Keratinocyte (primary cell): ENCODE measurements around the gene MYOD1. TPM values are rescaled to one million over a fixed set of nuclear protein-coding genes. Genes with fewer than 3 reads are reported as not detected.

Source experiments
- DNase-seq: peaks from one replicate; pipeline ENCODE4 v3.0.0-alpha.2; 2011; ENCODE audit warnings: low read depth, missing footprints, low spot score
- FAIRE-seq: peaks from 2 replicates; lab custom pipeline; 2011; peaks lifted over from hg19 to GRCh38; lab: Jason Lieb, UNC
- H2AFZ ChIP-seq: 2 replicates; pipeline ENCODE4 v1.6.0; 2012; ENCODE audit warnings: low read length, control low read depth, inconsistent platforms; ENCODE audit not compliant: control insufficient read depth
- H3K27ac ChIP-seq: 2 replicates; pipeline ENCODE4 v1.5.1; 2011; ENCODE audit warnings: low read length; ENCODE audit not compliant: control insufficient read depth, insufficient read depth
- H3K27me3 ChIP-seq: 3 replicates; pipeline ENCODE4 v1.6.0; 2011; ENCODE audit warnings: low read length; ENCODE audit not compliant: control insufficient read depth, insufficient read depth; ENCODE audit errors: extremely low read depth
- H3K36me3 ChIP-seq, 2 experiments: 2 replicates in 1 of 2; 3 replicates in 1 of 2; pipeline ENCODE4 v1.5.1; 2011; ENCODE audit warnings: low read length in 2 of 2, mild to moderate bottlenecking in 1 of 2; ENCODE audit not compliant: control insufficient read depth in 2 of 2, insufficient read depth in 2 of 2; ENCODE audit errors: extremely low read depth in 1 of 2
- H3K4me1 ChIP-seq: 3 replicates; pipeline ENCODE4 v1.5.1; 2011; ENCODE audit warnings: low read length; ENCODE audit not compliant: control insufficient read depth, insufficient read depth; ENCODE audit errors: extremely low read depth
- H3K4me2 ChIP-seq: 3 replicates; pipeline ENCODE4 v1.6.0; 2011; ENCODE audit warnings: low read depth, low read length; ENCODE audit not compliant: control insufficient read depth, insufficient read depth; ENCODE audit errors: extremely low read depth
- H3K4me3 ChIP-seq, 3 experiments: fragments of 200-600 bp in 1 of 3; sonication (generic) in 1 of 3; 2 replicates in 2 of 3; 3 replicates in 1 of 3; pipeline ENCODE4 v1.5.1; 2011 to 2016; ENCODE audit warnings: low read length in 3 of 3, mild to moderate bottlenecking in 3 of 3, control low read depth in 2 of 3, inconsistent platforms in 1 of 3, low read depth in 1 of 3, mixed read lengths in 1 of 3, mixed run types in 1 of 3, moderate library complexity in 1 of 3; ENCODE audit not compliant: control insufficient read depth in 2 of 3, insufficient read depth in 2 of 3; ENCODE audit errors: extremely low read depth in 1 of 3
- H3K79me2 ChIP-seq: 2 replicates; pipeline ENCODE4 v1.6.0; 2012; ENCODE audit warnings: low read length; ENCODE audit not compliant: control insufficient read depth, insufficient read depth
- H3K9ac ChIP-seq: 3 replicates; pipeline ENCODE4 v1.6.0; 2011; ENCODE audit warnings: low read length; ENCODE audit not compliant: control insufficient read depth, insufficient read depth; ENCODE audit errors: extremely low read depth
- H3K9me1 ChIP-seq: 3 replicates; pipeline ENCODE4 v1.6.0; 2011; ENCODE audit warnings: low read length; ENCODE audit not compliant: control insufficient read depth, insufficient read depth; ENCODE audit errors: extremely low read depth
- H3K9me3 ChIP-seq: 2 replicates; pipeline ENCODE4 v1.5.1; 2012; ENCODE audit warnings: low read depth, low read length; ENCODE audit not compliant: control insufficient read depth
- H4K20me1 ChIP-seq: 3 replicates; pipeline ENCODE4 v1.6.0; 2011; ENCODE audit warnings: low read length; ENCODE audit not compliant: control insufficient read depth, insufficient read depth; ENCODE audit errors: extremely low read depth
- EZH2 ChIP-seq: IDR thresholded peaks from one replicate; pipeline ENCODE4 v1.6.1; 2012; ENCODE audit warnings: inconsistent platforms, mild to moderate bottlenecking, low read length, moderate library complexity
- dilution Hi-C: fragments of 300-500 bp; cut with MboI; formaldehyde crosslinking; loops from one replicate; pipeline ENCODE4 v1.7.0; 2020; ENCODE audit warnings: low sequenced_read_pairs; ENCODE audit not compliant: extremely low pct_ligation_motif_present
- polyA plus RNA-seq, 5 experiments: library from polyadenylated mRNA; depleted of rRNA in 3 of 5; stranded (reverse) in 3 of 5; stranded (forward) in 1 of 5; unstranded in 1 of 5; fragments of >200 nt; gene quantifications; 1 replicate in 1 of 5; 2 replicates in 3 of 5; 3 replicates in 1 of 5; pipeline versions ENCODE4 v1.2.1 to v1.2.3, GENCODE V29; 2011 to 2012; ENCODE audit warnings: missing spikeins in 2 of 5, low read depth in 1 of 5, low replicate concordance in 1 of 5
- TF ChIP-seq, protein P1 (sequence below), 3 experiments: IDR thresholded peaks in 1 of 3; conservative IDR thresholded peaks in 1 of 3; optimal IDR thresholded peaks in 1 of 3; 2 replicates in 2 of 3; 3 replicates in 1 of 3; pipeline versions ENCODE3 to v1.5.1; 2011; ENCODE audit warnings: low read length in 3 of 3, mild to moderate bottlenecking in 3 of 3, moderate library complexity in 2 of 3, control low read depth in 1 of 3, inconsistent platforms in 1 of 3; ENCODE audit not compliant: insufficient read depth in 2 of 3; ENCODE audit errors: extremely low read depth in 1 of 3

The MYOD1 gene
- polyA plus RNA-seq, 1 donor (not counting 4 experiments of a cell fraction or from before 2014, with no cell fraction given) = not detected

DNA sequence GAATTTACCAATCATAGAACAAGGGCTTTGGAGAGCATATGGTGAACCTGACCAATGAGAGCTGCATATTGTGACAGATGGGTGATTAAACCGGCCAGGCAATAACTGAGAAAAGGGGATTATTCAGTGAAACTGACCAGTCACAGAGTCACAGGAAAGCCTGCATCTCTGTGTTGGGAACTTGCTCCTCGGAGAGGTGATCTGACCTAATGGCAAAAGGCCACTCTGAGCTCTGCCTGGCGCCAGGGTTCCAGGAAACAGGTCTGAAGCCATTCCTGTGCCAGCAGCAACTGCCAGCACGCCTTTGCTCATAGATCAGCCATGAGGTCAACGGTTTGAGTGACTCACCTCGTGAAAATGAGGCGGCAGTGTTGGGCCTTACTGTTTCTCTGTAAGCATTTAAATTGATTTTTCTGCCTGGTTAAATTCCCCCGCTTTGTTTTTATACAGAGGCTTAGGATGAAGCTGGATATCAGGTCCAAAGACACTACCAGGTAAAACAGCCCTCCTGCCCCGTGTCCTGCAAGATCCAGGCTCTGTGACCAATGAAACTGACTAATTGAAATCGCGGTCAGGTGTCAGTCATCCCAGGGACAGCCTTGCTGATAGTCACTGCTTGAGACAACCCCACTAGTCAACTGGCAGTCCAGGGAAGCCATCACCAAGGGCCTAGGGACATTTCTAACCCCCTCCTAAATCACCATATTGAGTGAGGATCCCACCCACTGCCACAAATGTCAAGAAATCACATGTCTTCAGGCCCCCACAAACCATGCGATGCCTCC, 35.8 kb upstream of the MYOD1 start:
- Histone ChIP-seq H2AFZ (no peak overlapping the region), H3K27ac (no peak overlapping the region), H3K4me3 (no peak overlapping the region), H3K27me3 (peaks cover 7% of the 10 kb centered on the region), H3K4me2 (no peak overlapping the region), H3K79me2 (no peaks in the 10 kb centered on the region), H3K4me1 (no peaks in the 10 kb centered on the region), H4K20me1 (no peaks in the 10 kb centered on the region), H3K36me3 (no peaks in the 10 kb centered on the region), H3K9me1 (no peaks in the 10 kb centered on the region), H3K9ac (no peak overlapping the region), H3K9me3 (no peaks in the 10 kb centered on the region)
- no peak for DNase-seq
- FAIRE-seq = no peak
- TF ChIP-seq, protein P1, sequence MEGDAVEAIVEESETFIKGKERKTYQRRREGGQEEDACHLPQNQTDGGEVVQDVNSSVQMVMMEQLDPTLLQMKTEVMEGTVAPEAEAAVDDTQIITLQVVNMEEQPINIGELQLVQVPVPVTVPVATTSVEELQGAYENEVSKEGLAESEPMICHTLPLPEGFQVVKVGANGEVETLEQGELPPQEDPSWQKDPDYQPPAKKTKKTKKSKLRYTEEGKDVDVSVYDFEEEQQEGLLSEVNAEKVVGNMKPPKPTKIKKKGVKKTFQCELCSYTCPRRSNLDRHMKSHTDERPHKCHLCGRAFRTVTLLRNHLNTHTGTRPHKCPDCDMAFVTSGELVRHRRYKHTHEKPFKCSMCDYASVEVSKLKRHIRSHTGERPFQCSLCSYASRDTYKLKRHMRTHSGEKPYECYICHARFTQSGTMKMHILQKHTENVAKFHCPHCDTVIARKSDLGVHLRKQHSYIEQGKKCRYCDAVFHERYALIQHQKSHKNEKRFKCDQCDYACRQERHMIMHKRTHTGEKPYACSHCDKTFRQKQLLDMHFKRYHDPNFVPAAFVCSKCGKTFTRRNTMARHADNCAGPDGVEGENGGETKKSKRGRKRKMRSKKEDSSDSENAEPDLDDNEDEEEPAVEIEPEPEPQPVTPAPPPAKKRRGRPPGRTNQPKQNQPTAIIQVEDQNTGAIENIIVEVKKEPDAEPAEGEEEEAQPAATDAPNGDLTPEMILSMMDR (optimal IDR thresholded peaks at IDR 0.05 in 1 of 3, IDR thresholded peaks at IDR 0.05 in 1 of 3, conservative IDR thresholded peaks at IDR 0.05 in 1 of 3; ENCODE audit: extremely low read depth in 1 of 3, insufficient read depth in 2 of 3, low read length in 3 of 3) = no peak
- TF ChIP-seq EZH2 = no peak
- dilution Hi-C loops = no loop called here

DNA sequence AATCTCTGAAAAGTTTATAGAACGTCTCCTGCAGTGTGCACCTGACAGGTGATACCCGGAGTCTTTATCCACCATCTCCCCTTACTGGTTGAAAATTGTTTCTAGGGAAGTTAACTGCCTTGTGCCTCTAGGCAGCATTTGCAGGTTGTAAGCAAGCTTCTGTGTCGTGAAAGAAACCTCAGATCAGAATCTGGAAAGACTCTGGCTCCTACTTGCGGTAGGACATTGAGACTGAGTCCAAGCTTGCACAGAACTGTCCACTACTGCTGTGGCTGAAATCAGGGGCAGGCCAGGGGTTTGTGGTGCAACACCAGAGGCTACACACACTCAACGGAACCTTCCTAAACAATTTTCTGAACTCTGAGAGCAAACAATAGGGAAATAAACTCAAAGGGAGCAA, 34.8 kb upstream of the MYOD1 start:
- peaks cover 7% of the 10 kb centered on the region for H3K27me3 ChIP-seq
- H3K4me3 ChIP-seq = no peak overlapping the region
- no peaks in the 10 kb centered on the region for H3K4me1 ChIP-seq
- no peaks in the 10 kb centered on the region for H3K79me2 ChIP-seq
- no peak overlapping the region for H3K9ac ChIP-seq
- TF ChIP-seq, protein P1 (optimal IDR thresholded peaks at IDR 0.05 in 1 of 3, IDR thresholded peaks at IDR 0.05 in 1 of 3, conservative IDR thresholded peaks at IDR 0.05 in 1 of 3; ENCODE audit: extremely low read depth in 1 of 3, insufficient read depth in 2 of 3, low read length in 3 of 3) = no peak
- TF ChIP-seq EZH2 = no peak
- dilution Hi-C loops = no loop called here
- H3K9me3 ChIP-seq = no peaks in the 10 kb centered on the region
- H4K20me1 ChIP-seq = no peaks in the 10 kb centered on the region
- H3K9me1 ChIP-seq = no peaks in the 10 kb centered on the region
- no peak overlapping the region for H2AFZ ChIP-seq
- DNase-seq (no peak), FAIRE-seq (no peak)
- no peak overlapping the region for H3K4me2 ChIP-seq
- H3K27ac ChIP-seq = no peak overlapping the region
- no peaks in the 10 kb centered on the region for H3K36me3 ChIP-seq
